ENCODE results near the gene DPP6.

DPP6 gene

DNA sequence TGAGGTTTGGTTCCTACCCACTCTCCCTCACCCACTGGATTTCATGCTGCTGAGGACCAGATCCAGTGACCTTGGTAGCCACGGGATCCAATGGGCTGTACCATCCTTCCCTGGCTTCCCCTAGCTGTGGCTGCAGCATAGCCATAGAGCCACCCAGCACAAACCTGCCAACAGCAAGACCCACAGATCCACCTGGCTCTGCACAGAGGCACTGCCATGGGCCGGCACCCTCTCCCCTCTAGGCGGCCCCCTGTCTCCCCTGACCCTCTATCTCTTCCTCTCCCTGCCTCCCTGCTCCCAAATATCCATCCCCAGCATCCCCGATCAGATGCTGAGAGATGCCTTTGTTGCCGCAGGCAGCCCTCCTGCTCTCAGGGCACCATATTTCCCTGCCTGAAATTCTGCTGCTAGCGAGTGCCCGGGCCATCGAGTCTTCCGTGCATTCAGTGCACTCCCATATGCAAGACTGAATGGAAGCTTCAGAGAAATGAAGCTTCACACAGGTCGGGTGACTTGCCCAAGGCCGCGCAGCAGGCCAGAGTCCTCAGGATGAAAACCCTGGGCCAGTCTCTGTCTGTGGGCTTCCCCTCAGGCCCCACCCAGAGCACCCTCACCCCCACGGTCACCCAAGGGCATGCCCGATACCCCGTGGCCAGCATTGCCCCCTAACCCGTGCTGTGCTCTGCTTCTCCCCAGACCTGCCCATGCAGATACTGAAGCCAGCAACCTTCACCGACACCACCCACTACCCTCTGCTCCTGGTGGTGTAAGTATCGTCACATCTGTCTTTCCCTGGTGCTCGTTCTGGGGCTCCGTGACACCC, 819.9 kb downstream of the DPP6 start:
- DNase-seq, result no peak

DNA sequence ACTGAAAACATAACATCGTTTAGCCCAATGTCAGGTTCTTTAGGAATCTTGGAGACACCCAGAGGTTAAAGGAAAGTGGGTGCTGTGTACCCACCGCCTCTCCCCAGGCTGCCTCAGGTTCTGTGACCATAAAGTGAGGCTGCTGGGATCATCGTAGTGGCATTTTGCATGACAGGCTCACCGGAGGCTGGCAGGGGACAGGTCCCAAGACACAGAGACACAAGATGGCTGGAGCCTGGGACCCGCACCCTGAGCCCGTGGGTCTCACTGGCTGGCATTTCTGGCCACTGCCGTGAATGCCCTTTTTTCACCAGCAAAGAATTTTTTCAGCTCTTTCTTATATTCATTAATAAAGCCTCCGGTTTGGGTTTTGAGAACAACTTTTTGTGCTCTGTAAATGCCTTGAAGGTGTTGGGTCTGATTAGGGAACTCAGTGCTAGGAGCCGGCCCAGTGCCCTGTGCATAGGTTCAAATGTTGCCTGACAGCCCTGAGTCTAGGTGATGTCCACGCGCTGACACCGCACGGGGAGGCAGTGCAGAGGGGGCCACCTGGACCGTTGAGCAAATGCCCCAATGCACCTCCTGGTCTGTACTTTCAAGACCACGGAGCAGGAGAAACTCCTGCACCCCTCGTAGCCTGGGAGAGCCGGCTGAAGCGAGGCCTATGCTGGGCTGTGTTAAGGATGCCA, 820.8 kb downstream of the DPP6 start:
- no peak for DNase-seq

DNA sequence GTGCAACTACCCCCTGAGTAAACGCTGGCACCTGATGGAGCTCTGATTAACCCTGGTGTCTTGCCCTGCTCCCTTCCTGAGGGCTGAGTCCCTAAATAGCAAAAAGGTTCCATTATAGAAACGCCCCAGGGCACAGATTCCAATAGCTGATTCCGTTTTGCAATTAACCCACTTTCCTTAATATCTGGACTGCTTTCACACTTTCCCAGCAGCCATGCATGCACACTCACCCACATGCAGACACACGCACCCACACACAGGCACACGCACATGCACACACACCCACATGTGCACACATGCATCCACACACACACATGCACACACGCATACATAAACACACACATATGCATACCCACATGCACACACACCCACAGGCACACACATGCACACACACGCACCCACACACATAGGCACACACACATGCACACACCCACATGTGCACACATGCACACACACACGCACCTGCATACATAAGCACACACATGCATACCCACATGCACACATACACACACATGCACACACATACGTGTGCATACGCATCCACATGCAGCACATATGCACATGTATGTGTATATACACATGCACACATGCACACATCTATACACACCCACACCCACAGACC, 821.4 kb downstream of the DPP6 start:
- no peak for DNase-seq

DNA sequence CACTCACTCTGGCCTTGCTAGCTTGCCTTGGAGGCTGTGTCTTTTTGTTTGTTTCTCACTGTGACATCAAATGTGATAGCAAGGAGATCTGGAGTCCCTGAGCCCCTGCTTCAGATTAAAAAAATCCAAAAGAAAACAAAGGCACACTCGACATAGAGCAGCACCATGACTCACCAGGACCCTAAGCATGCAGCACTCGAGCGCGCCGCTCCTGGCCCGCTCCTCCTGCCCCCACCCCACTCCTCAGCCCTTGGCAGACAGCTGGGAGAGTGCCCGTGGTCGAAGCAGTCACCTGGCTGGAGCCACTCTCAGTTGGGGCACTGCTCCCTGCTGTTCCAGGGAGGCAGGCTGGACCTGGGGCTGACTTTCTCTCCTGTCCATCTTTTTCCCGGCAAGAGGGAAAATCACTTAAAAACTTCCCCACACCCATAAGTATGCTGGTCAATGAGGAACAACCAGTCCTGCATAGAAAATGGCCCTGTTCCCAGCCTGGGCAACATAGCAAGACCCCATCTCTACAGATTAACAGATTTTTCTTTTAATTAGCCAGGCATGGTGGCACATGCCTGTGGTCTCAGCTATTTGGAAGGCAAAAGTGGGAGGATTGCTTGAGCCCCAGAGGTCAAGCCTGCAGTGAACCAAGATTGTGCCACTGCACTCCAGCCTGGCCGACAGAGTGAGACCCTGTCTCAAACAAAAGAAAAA, 822.4 kb downstream of the DPP6 start:
- no peak for DNase-seq

DNA sequence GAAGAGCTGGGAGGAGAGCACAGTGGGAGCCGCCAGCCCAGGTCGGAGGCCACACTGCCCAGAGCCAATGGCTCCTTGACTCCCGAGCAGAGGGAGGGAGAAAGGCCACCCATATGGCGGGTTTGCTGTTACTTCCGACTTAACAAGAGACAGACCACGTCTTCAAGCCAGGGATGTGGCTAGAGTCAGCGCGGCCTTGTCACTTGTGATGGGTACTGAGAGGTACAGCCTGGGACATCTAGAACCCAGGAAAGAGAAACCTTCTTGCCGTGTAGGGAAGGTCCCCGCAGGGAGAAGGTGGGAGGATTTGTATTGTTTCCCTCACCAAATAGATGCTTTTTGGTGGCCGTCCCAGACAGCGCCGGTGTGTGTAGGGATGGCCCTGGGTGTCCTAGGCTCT, 823.1 kb downstream of the DPP6 start:
- no peak for DNase-seq

DNA sequence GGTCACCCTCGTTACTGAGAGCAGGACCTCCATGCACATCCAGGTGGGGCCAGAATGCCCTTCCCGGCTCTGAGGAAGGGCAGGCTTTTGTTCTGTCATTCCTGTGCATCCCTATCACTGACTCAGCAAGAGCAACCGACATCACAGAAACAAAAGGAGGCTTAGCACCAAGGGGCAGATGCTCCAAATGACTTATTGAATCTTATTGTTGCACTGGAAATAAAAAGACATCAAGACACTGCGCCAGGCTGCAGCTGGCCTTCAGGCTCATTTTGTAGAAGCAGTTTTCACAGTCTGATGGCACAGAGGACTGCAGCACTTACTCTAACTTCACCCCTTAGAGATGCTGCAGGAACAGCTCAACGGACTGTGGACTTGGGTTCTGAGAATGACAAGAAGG, 824.3 kb downstream of the DPP6 start:
- no peak for DNase-seq

DNA sequence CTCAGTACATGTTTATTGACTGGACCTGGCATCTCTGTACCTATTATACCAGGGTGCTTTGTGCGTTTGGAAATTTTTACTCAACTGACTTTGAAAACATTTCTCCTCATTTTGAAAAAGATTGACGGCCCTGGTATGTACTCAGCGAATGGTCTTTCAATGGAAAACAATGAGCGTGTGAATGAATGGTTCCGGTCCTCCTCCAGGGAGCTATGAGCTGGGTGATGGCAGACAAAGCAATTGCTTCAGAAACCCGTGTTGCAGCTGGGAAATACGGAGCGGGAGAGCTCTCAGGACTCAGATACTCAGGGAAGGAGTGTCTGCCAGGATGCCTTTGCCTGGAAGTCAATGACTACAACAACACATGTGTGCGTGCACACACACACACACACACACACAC, 824.8 kb downstream of the DPP6 start:
- no peak for DNase-seq

DNA sequence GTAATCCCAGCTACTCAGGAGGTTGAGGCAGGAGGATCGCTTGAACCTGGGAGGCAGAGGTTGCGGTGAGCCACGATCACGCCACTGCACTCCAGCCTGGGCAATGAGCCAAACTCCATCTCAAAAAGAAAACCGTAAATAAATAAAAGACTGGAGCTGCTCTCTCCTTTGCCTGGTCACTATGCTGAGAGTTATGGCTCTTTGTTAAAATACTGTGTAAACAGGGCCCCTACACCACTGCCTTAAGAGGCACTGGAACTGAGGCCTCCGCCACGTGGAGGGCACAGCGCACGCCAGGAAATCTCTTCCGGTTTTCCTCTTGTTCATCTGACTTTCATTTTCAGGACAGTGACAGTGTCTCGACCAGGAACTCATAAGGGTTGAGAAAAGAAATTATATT, 827.4 kb downstream of the DPP6 start:
- no peak for DNase-seq

DNA sequence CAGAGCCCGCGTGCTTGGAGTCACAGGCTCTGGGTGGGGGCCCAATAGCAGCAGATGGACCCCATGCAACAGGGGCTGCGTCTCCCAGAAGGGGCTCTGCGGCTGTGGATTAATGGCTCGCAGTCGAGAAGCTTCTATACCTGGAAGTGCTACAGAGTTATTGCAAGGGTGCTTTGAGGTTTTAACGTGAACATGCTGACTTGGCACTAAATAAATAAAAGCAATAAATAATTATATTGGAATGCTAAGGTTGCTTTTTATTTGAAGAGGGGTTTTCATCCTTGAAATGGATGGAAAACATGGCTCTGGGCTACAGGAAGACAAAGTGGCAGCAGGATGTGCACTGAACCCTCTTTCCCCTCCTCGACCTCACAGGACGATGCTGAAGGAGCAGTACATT, 828.3 kb downstream of the DPP6 start:
- DNase-seq, result no peak

DNA sequence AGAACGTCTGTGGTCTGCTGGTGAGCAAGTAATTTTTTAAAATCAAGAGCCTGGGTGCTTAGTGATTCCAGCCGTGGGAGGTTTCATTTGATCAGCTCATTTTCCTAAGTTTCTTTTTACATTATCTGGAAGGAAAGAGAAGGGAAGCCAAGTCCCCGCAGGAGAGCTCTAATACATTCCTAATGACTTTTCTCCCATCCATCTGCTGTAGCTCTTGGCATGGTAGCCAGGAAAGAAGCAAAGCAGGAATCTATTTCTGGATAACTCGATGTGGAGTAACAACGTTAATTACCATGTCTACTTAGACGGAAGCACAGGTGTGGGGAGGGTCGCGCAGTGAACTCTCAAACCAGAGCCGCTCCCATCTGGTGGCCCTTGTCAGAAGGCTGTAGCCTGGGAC, 828.8 kb downstream of the DPP6 start:
- no peak for DNase-seq

DNA sequence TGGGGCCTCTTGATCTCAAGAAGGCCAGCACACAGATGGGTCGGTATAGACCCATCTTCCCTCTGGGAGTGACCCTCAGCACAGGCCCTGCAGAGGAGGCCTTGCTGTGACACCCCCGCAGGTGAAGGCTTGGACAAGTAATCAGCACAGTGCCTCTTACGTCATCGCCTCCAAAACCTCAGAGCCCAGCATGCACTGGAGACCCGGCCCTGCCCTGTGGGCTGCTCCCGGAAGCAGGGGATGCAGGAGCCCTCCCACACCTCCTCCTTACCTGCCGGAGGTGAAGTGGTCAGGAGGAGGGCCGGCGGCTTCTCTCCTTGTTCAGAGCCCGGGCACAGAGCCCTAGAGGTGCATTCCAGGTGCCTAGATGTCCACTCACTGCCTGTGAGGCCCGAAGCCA, 829.3 kb downstream of the DPP6 start:
- no peak for DNase-seq

DNA sequence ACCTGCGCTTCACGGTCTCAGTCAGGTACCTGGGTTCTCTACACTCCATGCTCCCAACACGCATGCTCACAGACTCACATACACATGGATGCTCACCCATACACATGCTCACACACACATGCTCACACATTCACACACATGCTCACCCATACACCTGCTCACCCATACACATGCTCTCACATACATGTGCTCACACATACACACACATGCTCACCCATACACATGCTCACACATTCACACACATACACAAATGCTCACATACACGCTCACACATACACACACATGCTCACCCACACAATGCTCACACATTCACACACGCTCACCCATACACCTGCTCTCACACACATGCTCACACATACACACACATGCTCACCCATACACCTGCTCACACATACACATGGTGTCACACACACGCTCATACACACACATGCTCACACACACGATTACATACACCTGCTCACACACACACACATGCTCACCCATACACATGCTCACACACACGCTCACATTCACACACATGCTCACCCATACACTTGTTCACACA, 830.8 kb downstream of the DPP6 start:
- no peak for DNase-seq

DNA sequence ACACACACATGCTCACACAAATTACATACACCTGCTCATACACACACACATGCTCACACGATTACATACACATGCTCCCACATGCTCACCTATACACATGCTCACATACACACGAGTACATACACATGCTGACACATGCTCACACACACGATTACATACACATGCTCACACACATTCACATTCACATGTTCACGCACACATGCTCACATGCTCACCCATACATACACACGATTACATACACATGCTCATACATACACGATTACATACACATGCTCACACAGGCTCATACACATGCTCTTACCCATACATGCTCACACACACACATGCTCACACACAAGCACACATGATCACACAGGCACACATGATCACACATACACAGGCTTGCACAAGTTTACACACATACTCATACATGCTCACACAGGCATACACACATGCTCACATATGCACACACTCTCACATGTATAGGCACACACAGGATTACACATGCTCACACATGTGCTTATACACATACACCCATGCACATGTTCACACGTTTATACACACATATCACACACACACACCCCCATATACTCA, 832.2 kb downstream of the DPP6 start:
- no peak for DNase-seq

DNA sequence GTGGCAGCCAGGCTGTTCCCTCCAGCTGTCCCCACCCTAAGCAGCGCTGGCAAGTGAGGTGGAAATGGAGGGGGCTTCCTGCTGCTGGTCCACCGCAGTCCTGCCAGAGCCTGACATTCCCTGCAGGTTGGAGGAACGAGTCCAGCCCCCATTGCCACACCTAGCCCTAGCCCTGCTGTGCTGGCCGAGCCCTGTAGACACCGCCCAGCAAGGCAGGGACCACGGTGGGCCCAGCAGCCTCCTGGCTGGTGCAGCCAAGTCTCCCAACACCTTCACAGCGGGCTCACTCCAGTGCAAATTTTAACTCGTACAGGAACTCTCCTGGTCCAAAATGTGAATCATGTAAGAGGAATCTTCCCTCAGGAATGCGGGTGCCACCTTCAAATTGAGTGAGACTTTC, 834.4 kb downstream of the DPP6 start:
- DNase-seq, result no peak

DNA sequence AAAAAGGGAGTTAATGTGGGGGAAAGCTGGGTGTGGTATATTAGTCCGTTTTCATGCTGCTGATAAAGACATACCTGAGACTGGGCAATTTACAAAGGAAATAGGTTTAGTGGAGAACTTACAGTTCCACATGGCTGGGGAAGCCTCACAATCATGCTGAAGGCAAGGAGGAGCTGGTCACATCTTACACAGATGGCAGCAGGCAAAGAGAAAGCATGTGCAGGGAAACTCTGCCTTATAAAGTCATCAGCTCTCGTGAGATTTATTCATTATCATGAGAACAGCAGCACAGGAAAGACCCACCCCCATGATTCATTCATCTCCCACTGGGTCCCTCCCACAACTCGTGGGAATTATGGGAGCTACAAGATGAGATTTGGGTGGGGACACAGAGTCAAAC, 836.5 kb downstream of the DPP6 start:
- DNase-seq, result no peak

DNA sequence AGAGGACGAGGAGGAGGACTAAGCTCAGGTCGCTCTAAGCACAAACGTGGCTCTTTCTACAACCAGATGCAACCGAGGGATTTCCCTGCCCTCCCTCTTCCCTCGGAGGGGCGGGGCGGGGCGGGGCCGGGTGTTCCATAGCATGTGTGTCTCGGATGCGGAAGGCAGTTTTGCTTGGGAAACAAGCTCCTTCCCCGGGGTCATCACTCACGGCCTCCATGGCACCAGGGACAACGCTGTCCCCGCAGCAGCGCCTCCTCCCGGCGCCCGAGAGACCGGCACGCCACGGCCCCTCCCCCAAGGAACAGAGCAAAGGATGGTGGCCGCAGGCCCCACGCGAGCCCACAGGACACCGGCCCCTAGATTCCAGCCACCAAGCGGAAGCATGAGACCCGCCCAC, 840.3 kb downstream of the DPP6 start:
- no peak for DNase-seq

DNA sequence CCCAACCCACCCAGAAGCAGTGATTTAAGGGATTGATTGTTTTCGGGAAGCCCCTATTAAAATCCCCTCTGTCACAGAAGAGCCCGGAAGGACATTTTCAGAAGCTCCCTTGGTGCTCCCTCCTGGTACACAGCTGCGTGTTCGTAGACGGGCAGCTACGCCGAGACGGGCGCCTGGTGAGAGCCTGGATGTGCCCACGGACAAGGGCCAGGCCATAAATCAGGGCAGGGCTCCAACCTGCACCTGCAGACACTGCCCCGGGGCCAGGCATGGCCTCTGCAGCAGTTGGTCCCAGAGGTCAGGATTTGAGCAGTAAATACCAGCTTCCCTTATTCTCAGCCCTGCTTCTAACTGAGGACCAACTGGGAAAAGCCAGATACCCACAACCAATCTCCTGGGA, 843.9 kb downstream of the DPP6 start:
- DNase-seq, result no peak

DNA sequence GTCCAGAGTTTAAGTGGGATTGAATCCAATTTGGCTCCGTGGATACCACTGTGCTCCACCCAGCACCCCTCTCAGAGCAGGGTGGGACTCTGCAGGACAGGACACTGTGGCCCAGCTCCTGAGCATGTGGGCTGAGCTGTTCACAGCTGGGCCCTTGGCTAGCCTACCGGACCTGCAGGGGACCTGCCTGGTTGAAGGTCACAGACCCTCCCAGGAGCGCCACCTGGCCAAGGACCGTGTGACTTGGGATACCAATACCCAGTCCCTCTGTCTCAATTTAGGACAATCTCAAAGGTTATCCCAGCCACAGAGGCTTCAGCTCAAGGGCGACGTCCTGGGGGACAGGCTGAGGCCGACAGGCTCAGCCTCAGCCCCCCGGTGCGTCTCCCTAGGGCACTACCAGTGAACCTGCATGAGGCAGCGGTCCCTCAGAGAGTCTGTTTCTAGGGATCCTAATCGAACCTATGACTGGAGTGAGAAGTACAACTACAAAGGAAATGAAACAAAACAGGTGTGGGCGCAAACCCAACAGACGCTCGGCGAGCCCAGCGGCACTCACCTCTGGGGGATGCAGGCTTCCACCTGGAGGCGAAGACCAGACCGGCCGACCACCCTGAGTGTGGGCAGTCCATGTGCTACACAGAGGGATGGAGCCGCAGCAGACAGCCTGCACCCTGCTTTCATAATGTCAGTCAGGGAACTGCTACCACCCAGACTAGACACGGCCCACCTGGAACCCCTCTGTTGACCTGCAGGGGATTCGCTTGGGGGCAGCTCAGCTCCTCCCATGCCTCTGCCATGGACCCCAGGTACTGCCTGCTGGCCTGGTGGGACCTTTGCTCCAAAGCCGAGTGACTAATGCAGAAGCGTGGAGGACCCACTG, 847.0 kb downstream of the DPP6 start:
- DNase-seq, result no peak

DNA sequence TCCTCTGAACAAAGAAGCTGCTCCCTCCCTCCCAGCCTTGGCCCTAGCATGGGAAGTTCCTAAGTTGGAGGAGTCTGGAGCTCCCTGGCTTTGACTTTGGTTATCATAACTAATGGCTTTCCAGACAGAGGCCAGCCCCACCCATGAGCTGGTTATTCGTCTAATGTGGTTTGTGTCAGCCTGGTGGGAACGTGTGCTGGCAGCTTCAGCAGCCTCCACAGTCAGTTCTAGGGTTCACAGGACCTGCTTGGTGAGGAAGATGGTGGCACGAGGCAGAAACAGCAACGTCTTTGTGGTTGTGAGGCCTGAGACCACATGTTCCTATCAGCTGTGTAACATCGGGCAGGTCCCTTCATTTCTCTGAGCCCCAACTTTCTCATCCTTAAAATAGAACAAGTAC, 847.7 kb downstream of the DPP6 start:
- no peak for DNase-seq

DNA sequence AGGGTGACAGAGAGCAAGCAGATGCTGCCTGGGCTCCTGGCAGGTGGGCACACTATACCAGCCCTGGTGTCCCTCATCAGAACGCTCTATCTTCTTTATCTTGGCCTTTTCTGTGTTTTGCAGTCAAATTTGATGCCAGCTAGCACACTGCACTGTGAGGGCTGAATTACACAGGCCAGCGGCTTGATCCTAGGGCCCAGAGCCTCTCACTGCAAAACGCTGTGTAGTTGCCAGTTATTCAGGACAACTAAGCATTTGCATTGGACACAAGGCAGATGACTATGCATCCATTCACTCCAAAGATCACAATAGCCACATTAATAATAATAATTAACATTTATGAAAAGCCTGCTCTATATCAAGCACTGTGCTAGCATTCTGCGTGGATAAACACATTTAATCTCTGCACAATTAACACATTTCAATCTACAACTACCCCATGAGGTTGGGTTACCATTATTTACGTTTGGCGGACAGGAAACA, 850.4 kb downstream of the DPP6 start:
- no peak for DNase-seq

DNA sequence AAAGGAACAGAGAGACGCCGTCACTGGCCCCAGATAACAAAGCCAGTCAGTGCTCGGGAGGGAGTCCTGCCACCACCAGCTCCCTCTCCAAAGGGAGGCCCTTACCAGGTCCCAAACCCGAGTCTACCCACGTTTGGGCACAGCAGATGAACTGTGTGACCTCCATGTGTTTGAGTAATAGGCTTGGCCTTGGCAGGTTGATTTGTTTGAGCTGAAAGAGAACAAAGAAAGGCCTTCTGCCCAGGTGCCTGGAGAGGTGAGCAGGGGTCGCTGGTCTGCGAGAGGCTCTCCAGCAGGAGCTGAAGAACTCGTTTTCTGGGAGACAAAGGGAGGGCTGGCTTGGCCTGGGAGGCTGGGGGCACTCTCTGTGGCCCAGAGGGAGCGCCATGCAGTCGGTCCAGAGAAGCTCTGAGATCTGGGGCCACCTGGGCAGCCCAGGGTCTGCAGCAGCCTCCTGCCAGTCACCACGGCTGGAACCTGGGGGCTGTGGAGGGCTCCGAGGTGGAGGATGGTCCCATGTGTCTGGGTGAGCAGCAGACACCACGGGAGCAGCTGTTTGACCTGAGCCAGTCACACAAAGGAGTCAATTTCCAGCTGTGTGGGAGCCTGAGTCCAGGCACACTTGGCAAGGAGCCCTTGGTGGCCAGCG, 851.0 kb downstream of the DPP6 start:
- no peak for DNase-seq
